H9 (cell line): ENCODE measurements around the gene WDR38. TPM values are rescaled to one million over a fixed set of nuclear protein-coding genes. Genes with fewer than 3 reads are reported as not detected.

Experiments
- DNase-seq: peaks from one replicate; pipeline ENCODE4 v3.0.0-alpha.2; 2017
- H2AFZ ChIP-seq: one replicate; pipeline ENCODE4 v1.6.1; 2013; ENCODE audit warnings: mild to moderate bottlenecking, low read length, control low read depth, moderate library complexity
- H2AK5ac ChIP-seq: 2 replicates; pipeline ENCODE4 v1.6.1; 2013; ENCODE audit warnings: low read length, control low read depth, mixed read lengths; ENCODE audit not compliant: insufficient read length
- H2BK120ac ChIP-seq: one replicate; pipeline ENCODE4 v1.6.1; 2013; ENCODE audit warnings: low read depth, mild to moderate bottlenecking, low read length, control low read depth, inconsistent platforms; ENCODE audit not compliant: poor library complexity, severe bottlenecking
- H2BK12ac ChIP-seq: 2 replicates; pipeline ENCODE4 v1.6.1; 2013; ENCODE audit warnings: low read length, control low read depth, mixed read lengths, low read depth; ENCODE audit not compliant: insufficient read length
- H2BK15ac ChIP-seq: 2 replicates; pipeline ENCODE4 v1.6.1; 2013; ENCODE audit warnings: low read depth, low read length, control low read depth
- H2BK20ac ChIP-seq: one replicate; pipeline ENCODE4 v1.6.1; 2013; ENCODE audit warnings: low read depth, mild to moderate bottlenecking, low read length, control low read depth, inconsistent platforms; ENCODE audit not compliant: poor library complexity, severe bottlenecking
- H2BK5ac ChIP-seq: 2 replicates; pipeline ENCODE4 v1.6.1; 2013; ENCODE audit warnings: low read length, control low read depth, mixed read lengths; ENCODE audit not compliant: insufficient read length
- H3K14ac ChIP-seq: 2 replicates; pipeline ENCODE4 v1.6.1; 2013; ENCODE audit warnings: low read length, control low read depth; ENCODE audit not compliant: insufficient read depth
- H3K18ac ChIP-seq: 2 replicates; pipeline ENCODE4 v1.6.1; 2013; ENCODE audit warnings: low read depth, mild to moderate bottlenecking, mixed read lengths, low read length, control low read depth; ENCODE audit not compliant: insufficient read length
- H3K23ac ChIP-seq: 2 replicates; pipeline ENCODE4 v1.6.1; 2013; ENCODE audit warnings: low read length, control low read depth, mixed read lengths, low read depth; ENCODE audit not compliant: insufficient read length
- H3K23me2 ChIP-seq: 2 replicates; pipeline ENCODE4 v1.6.1; 2013; ENCODE audit warnings: low read depth, mild to moderate bottlenecking, mixed read lengths, low read length, control low read depth; ENCODE audit not compliant: insufficient read length, poor library complexity, severe bottlenecking
- H3K27ac ChIP-seq: 2 replicates; pipeline ENCODE4 v1.5.1; 2013; ENCODE audit warnings: low read length, control low read depth, mixed read lengths, low read depth; ENCODE audit not compliant: insufficient read length
- H3K27me3 ChIP-seq: 2 replicates; pipeline ENCODE4 v1.6.1; 2013; ENCODE audit warnings: low read length, control low read depth, inconsistent platforms; ENCODE audit not compliant: insufficient read depth
- H3K4ac ChIP-seq: 2 replicates; pipeline ENCODE4 v1.6.1; 2013; ENCODE audit warnings: low read depth, mild to moderate bottlenecking, control low read depth, inconsistent platforms, low read length, moderate library complexity
- H3K4me1 ChIP-seq: 2 replicates; pipeline ENCODE4 v1.6.1; 2013; ENCODE audit warnings: low read length, control low read depth, inconsistent platforms; ENCODE audit not compliant: insufficient read depth
- H3K4me2 ChIP-seq: 2 replicates; pipeline ENCODE4 v1.6.1; 2013; ENCODE audit warnings: low read length, control low read depth, mixed read lengths; ENCODE audit not compliant: insufficient read length, insufficient read depth
- H3K56ac ChIP-seq: 2 replicates; pipeline ENCODE4 v1.6.1; 2013; ENCODE audit warnings: low read depth, mild to moderate bottlenecking, mixed read lengths, low read length, control low read depth; ENCODE audit not compliant: insufficient read length
- H3K79me1 ChIP-seq: 2 replicates; pipeline ENCODE4 v1.6.1; 2013; ENCODE audit warnings: low read depth, mild to moderate bottlenecking, moderate library complexity, low read length, control low read depth, inconsistent platforms; ENCODE audit not compliant: insufficient read depth, poor library complexity, severe bottlenecking
- H3K79me2 ChIP-seq: 2 replicates; pipeline ENCODE4 v1.6.1; 2013; ENCODE audit warnings: low read length, control low read depth, inconsistent platforms; ENCODE audit not compliant: insufficient read depth
- H3K9ac ChIP-seq: 2 replicates; pipeline ENCODE4 v1.6.1; 2013; ENCODE audit warnings: low read length, control low read depth, mixed read lengths; ENCODE audit not compliant: insufficient read length; ENCODE audit errors: extremely low read depth
- H3K9me3 ChIP-seq: one replicate; pipeline ENCODE4 v1.6.1; 2013; ENCODE audit warnings: low read depth, low read length, inconsistent platforms; ENCODE audit not compliant: control insufficient read depth
- H3T11ph ChIP-seq: one replicate; pipeline ENCODE4 v1.6.1; 2013; ENCODE audit warnings: mild to moderate bottlenecking, low read length, control low read depth, inconsistent platforms
- H4K20me1 ChIP-seq: one replicate; pipeline ENCODE4 v1.6.1; 2013; ENCODE audit not compliant: control insufficient read depth, insufficient read length, insufficient read depth
- H4K5ac ChIP-seq: 2 replicates; pipeline ENCODE4 v1.6.1; 2013; ENCODE audit warnings: low read depth, mild to moderate bottlenecking, mixed read lengths, low read length, control low read depth; ENCODE audit not compliant: insufficient read length
- H4K8ac ChIP-seq: replicated peaks from 2 replicates; pipeline ENCODE4 v1.6.1; 2013; ENCODE audit warnings: low read length, control low read depth, mixed read lengths, low read depth; ENCODE audit not compliant: insufficient read length
- H4K91ac ChIP-seq: 2 replicates; pipeline ENCODE4 v1.6.1; 2013; ENCODE audit warnings: low read depth, mild to moderate bottlenecking, moderate library complexity, mixed read lengths, low read length, control low read depth; ENCODE audit not compliant: insufficient read length
- H3K27ac Mint-ChIP-seq, 3 experiments: 2 replicates in 2 of 3; 3 replicates in 1 of 3; pipeline ENCODE4 v1.8.0; 2020 to 2021; ENCODE audit warnings: mixed read lengths in 3 of 3, mild to moderate bottlenecking in 1 of 3, moderate library complexity in 1 of 3
- H3K27me3 Mint-ChIP-seq: 2 replicates; pipeline ENCODE4 v1.8.0; 2021; ENCODE audit warnings: low read depth, mild to moderate bottlenecking, moderate library complexity, mixed read lengths
- H3K36me3 Mint-ChIP-seq, 3 experiments: 2 replicates in 2 of 3; 3 replicates in 1 of 3; pipeline ENCODE4 v1.8.0; 2020 to 2021; ENCODE audit warnings: low read depth in 3 of 3, mixed read lengths in 3 of 3; ENCODE audit not compliant: insufficient read depth in 1 of 3
- H3K4me1 Mint-ChIP-seq, 2 experiments: 2 replicates each; pipeline ENCODE4 v1.8.0; 2020; ENCODE audit warnings: mixed read lengths in 2 of 2
- H3K4me3 Mint-ChIP-seq, 2 experiments: 2 replicates in 1 of 2; 3 replicates in 1 of 2; pipeline ENCODE4 v1.8.0; 2020 to 2021; ENCODE audit warnings: mild to moderate bottlenecking in 2 of 2, mixed read lengths in 2 of 2, moderate library complexity in 1 of 2
- H3K9me3 Mint-ChIP-seq, 2 experiments: 2 replicates in 1 of 2; 3 replicates in 1 of 2; pipeline ENCODE4 v1.8.0; 2020; ENCODE audit warnings: mild to moderate bottlenecking in 2 of 2, mixed read lengths in 2 of 2, moderate library complexity in 1 of 2
- WGBS: extraction: QIAGEN DNeasy Blood & Tissue Kit; methylation state at CpG from one replicate; pipeline ENCODE4 v1.1.7; 2013; ENCODE audit warnings: missing lambda C conversion rate, low lambda C conversion rate, mixed read lengths; ENCODE audit not compliant: insufficient read length; ENCODE audit errors: extremely low coverage; 5-methylcytosine and 5-hydroxymethylcytosine counted together
- total RNA-seq: library from RNA; stranded (reverse); gene quantifications from 2 replicates; pipeline ENCODE4 v1.2.1, GENCODE V29; 2021
- TF ChIP-seq, protein P1 (sequence below): fragments of 200-600 bp; sonication (generic); conservative IDR thresholded peaks from 3 replicates; pipeline ENCODE4 v1.8.0; 2021; ENCODE audit warnings: antibody characterized with exemption, mild to moderate bottlenecking

WDR38 gene
- total RNA-seq, 1 experiment from 2014 or later = not detected

GRCh38 chr9:124803911-124804310 is 49.3 kb upstream of the WDR38 start:
- Histone ChIP-seq H2AFZ (no peak overlapping the region), H2BK15ac (no peak overlapping the region), H2BK5ac (no peak overlapping the region), H4K20me1 (no peaks in the 10 kb centered on the region), H3K9me3 (no peaks in the 10 kb centered on the region), H3K4ac (no peak overlapping the region), H3T11ph (no peak overlapping the region), H3K18ac (no peak overlapping the region), H3K23me2 (no peaks in the 10 kb centered on the region), H4K5ac (no peak overlapping the region), H2AK5ac (no peak overlapping the region), H3K56ac (no peak overlapping the region), H3K4me1 (no peaks in the 10 kb centered on the region), H3K27me3 (no peaks in the 10 kb centered on the region), H4K91ac (no peak overlapping the region), H3K79me1 (no peaks in the 10 kb centered on the region), H2BK20ac (no peak overlapping the region), H2BK12ac (no peak overlapping the region), H3K27ac (no peak overlapping the region), H3K9ac (no peak overlapping the region), H2BK120ac (no peak overlapping the region), H3K79me2 (no peaks in the 10 kb centered on the region), H3K14ac (no peak overlapping the region), H3K23ac (no peak overlapping the region), H3K4me2 (no peak overlapping the region), H4K8ac (no peak overlapping the region)
- TF ChIP-seq, protein P1, sequence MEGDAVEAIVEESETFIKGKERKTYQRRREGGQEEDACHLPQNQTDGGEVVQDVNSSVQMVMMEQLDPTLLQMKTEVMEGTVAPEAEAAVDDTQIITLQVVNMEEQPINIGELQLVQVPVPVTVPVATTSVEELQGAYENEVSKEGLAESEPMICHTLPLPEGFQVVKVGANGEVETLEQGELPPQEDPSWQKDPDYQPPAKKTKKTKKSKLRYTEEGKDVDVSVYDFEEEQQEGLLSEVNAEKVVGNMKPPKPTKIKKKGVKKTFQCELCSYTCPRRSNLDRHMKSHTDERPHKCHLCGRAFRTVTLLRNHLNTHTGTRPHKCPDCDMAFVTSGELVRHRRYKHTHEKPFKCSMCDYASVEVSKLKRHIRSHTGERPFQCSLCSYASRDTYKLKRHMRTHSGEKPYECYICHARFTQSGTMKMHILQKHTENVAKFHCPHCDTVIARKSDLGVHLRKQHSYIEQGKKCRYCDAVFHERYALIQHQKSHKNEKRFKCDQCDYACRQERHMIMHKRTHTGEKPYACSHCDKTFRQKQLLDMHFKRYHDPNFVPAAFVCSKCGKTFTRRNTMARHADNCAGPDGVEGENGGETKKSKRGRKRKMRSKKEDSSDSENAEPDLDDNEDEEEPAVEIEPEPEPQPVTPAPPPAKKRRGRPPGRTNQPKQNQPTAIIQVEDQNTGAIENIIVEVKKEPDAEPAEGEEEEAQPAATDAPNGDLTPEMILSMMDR = no peak
- H3K27me3 Mint-ChIP-seq = no peaks in the 10 kb centered on the region; the same call in 1 of the 2 replicates
- H3K4me1 Mint-ChIP-seq = peaks cover 8 to 11% of the 10 kb centered on the region in 2 experiments
- H3K36me3 Mint-ChIP-seq = no peaks in the 10 kb centered on the region
- DNase-seq = no peak
- WGBS = no CpG with 5 or more reads among the region's 8 CpGs
- no peaks in the 10 kb centered on the region for H3K9me3 Mint-ChIP-seq
- H3K4me3 Mint-ChIP-seq = no peak overlapping the region
- H3K27ac Mint-ChIP-seq = no peak overlapping the region; a peak in 1 of 7 replicates
